Hepatocyte (in vitro differentiated cells): ENCODE measurements around the gene SH3BP4. TPM values are rescaled to one million over a fixed set of nuclear protein-coding genes. Genes with fewer than 3 reads are reported as not detected.

ENCODE experiments used
- DNase-seq: peaks from one replicate; pipeline ENCODE4 v3.0.0-alpha.2; 2016; ENCODE audit warnings: low spot score
- H2AFZ ChIP-seq: fragments of 200-600 bp; sonication (generic); 2 replicates; pipeline ENCODE4 v1.6.0; 2016; ENCODE audit warnings: antibody characterized with exemption, mild to moderate bottlenecking
- H3K27ac ChIP-seq: fragments of 200-600 bp; sonication (generic); 2 replicates; pipeline ENCODE4 v1.5.1; 2016; ENCODE audit warnings: mild to moderate bottlenecking
- H3K27me3 ChIP-seq: fragments of 200-600 bp; sonication (generic); 2 replicates; pipeline ENCODE4 v1.6.1; 2016
- H3K36me3 ChIP-seq: fragments of 200-600 bp; sonication (generic); replicated peaks from 2 replicates; pipeline ENCODE4 v1.5.1; 2016; ENCODE audit warnings: low read depth; ENCODE audit not compliant: insufficient read depth
- H3K4me1 ChIP-seq: fragments of 200-600 bp; sonication (generic); 2 replicates; pipeline ENCODE4 v1.5.1; 2016; ENCODE audit warnings: mild to moderate bottlenecking, moderate library complexity; ENCODE audit not compliant: insufficient read depth
- H3K4me2 ChIP-seq: fragments of 200-600 bp; sonication (generic); 2 replicates; pipeline ENCODE4 v1.6.0; 2016
- H3K4me3 ChIP-seq: fragments of 200-600 bp; sonication (generic); 2 replicates; pipeline ENCODE4 v1.5.1; 2016; ENCODE audit warnings: mild to moderate bottlenecking
- H3K79me2 ChIP-seq: fragments of 200-600 bp; sonication (generic); 2 replicates; pipeline ENCODE4 v1.6.0; 2017; ENCODE audit warnings: mild to moderate bottlenecking
- H3K9me2 ChIP-seq: fragments of 200-600 bp; sonication (generic); replicated peaks from 2 replicates; pipeline ENCODE4 v1.6.0; 2017; ENCODE audit warnings: mild to moderate bottlenecking; ENCODE audit not compliant: insufficient read depth
- H3K9me3 ChIP-seq: fragments of 200-600 bp; sonication (generic); 2 replicates; pipeline ENCODE4 v1.5.1; 2016; ENCODE audit warnings: low read depth, mild to moderate bottlenecking
- H4K20me1 ChIP-seq: fragments of 200-600 bp; sonication (generic); 2 replicates; pipeline ENCODE4 v1.6.0; 2016; ENCODE audit warnings: mild to moderate bottlenecking; ENCODE audit not compliant: insufficient read depth, poor library complexity, severe bottlenecking
- EZH2 ChIP-seq: fragments of 200-600 bp; sonication (generic); IDR thresholded peaks from 2 replicates; pipeline ENCODE4 v1.6.1; 2016; ENCODE audit warnings: antibody characterized with exemption, mild to moderate bottlenecking, borderline replicate concordance
- EZH2phosphoT487 ChIP-seq: fragments of 200-600 bp; sonication (generic); IDR thresholded peaks from one replicate; pipeline ENCODE4 v1.6.1; 2018; ENCODE audit warnings: antibody characterized with exemption, mild to moderate bottlenecking, low read depth, moderate library complexity; ENCODE audit not compliant: unreplicated experiment, severe bottlenecking
- WGBS: methylation state at CpG from one replicate; pipeline ENCODE4 v1.1.6; 2016; ENCODE audit warnings: low lambda C conversion rate; ENCODE audit errors: missing lambda C conversion rate; 5-methylcytosine and 5-hydroxymethylcytosine counted together
- polyA plus RNA-seq: library from polyadenylated mRNA; unstranded; fragments of >200 nt; fragmentation: Nextera tagmentation; extraction: Ambion mirVana; gene quantifications from 2 replicates; pipeline ENCODE4 v1.2.1, GENCODE V29; 2016
- total RNA-seq: library from RNA; depleted of rRNA; stranded (reverse); fragments of >200 nt; gene quantifications from 2 replicates; pipeline ENCODE4 v1.2.3, GENCODE V29; 2014
- TF ChIP-seq, protein P1 (sequence below): fragments of 200-600 bp; sonication (generic); IDR thresholded peaks from 2 replicates; pipeline ENCODE4 v1.5.1; 2016; ENCODE audit warnings: antibody characterized with exemption, mild to moderate bottlenecking; ENCODE audit not compliant: poor library complexity

Gene SH3BP4
- total and polyA plus RNA-seq, 2 experiments from 2014 or later: 23.3 to 32.0 TPM

GRCh38 chr2:234987754-234988153, 35.9 kb downstream of the SH3BP4 start:
- Histone ChIP-seq H2AFZ (no peak overlapping the region), H3K9me3 (no peaks in the 10 kb centered on the region), H3K27me3 (no peaks in the 10 kb centered on the region), H3K4me3 (no peak overlapping the region), H3K4me1 (peaks cover 23% of the 10 kb centered on the region), H3K79me2 (peaks cover 97% of the 10 kb centered on the region), H4K20me1 (peaks cover 19% of the 10 kb centered on the region), H3K36me3 (no peaks in the 10 kb centered on the region), H3K4me2 (no peak overlapping the region), H3K9me2 (no peaks in the 10 kb centered on the region), H3K27ac (no peak overlapping the region)
- WGBS: 94% methylated on average over 7 of the region's 7 CpGs
- no peak for DNase-seq
- TF ChIP-seq EZH2 (no peak), EZH2phosphoT487 (no peak)
- TF ChIP-seq, protein P1, sequence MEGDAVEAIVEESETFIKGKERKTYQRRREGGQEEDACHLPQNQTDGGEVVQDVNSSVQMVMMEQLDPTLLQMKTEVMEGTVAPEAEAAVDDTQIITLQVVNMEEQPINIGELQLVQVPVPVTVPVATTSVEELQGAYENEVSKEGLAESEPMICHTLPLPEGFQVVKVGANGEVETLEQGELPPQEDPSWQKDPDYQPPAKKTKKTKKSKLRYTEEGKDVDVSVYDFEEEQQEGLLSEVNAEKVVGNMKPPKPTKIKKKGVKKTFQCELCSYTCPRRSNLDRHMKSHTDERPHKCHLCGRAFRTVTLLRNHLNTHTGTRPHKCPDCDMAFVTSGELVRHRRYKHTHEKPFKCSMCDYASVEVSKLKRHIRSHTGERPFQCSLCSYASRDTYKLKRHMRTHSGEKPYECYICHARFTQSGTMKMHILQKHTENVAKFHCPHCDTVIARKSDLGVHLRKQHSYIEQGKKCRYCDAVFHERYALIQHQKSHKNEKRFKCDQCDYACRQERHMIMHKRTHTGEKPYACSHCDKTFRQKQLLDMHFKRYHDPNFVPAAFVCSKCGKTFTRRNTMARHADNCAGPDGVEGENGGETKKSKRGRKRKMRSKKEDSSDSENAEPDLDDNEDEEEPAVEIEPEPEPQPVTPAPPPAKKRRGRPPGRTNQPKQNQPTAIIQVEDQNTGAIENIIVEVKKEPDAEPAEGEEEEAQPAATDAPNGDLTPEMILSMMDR: no peak

DNA sequence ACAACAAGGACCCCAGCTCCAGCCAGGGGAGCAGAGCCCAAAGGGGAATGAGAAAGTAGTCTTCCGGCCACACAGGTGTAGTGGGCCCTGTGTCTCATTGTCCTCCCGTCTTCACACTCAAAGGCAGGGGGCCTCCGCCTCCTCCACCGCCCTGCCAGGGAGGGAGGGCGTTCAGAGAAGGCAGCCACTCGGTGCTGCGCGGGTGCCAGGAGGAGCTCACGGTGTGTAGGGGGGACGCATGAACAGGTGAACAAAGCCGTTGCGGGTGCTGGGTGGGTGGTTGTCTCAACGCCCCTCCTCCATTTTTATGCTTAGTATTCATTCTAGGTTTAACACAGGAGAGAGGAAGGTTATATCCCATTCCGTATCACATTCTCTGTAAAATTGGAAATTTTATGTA, 36.7 kb downstream of the SH3BP4 start:
- no peak overlapping the region for H2AFZ ChIP-seq
- no peak overlapping the region for H3K4me2 ChIP-seq
- H3K4me1 ChIP-seq: peaks cover 16% of the 10 kb centered on the region
- no peak overlapping the region for H3K4me3 ChIP-seq
- H3K9me3 ChIP-seq: no peaks in the 10 kb centered on the region
- 97% methylated on average over 14 of the region's 14 CpGs for WGBS
- H3K79me2 ChIP-seq: peaks cover 97% of the 10 kb centered on the region
- DNase-seq: no peak
- H3K27ac ChIP-seq: no peak overlapping the region
- peaks cover 23% of the 10 kb centered on the region for H4K20me1 ChIP-seq
- no peaks in the 10 kb centered on the region for H3K9me2 ChIP-seq
- no peak for TF ChIP-seq EZH2phosphoT487
- TF ChIP-seq, protein P1: no peak
- TF ChIP-seq EZH2: no peak
- no peaks in the 10 kb centered on the region for H3K27me3 ChIP-seq
- no peaks in the 10 kb centered on the region for H3K36me3 ChIP-seq

DNA sequence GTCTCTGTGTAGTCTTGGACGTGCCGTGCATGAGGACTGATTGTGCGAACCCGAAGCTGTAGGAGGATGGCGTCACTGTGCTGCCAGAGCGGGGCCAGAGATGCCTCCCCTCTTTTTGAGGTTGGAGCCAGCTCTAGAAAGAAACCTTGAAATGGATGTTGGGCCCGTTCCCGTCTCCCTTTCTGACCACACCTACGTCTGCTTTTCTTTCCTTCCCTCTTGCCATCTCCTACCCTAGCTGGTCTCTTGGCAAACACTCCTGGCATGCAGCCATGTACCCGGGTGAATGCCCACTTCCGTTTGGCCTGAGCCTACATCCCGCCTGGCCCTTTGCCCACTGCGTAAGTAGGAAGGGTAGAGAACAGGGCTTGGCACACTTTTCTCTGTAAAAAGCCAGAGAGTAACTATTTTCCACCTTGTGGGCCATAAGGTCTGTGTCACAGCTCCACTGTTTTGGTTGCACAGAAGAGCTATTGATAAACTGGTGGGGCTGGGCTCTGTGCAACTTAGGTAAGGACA, 37.4 kb downstream of the SH3BP4 start:
- no peaks in the 10 kb centered on the region for H3K36me3 ChIP-seq
- no peak overlapping the region for H3K4me3 ChIP-seq
- no peak overlapping the region for H3K27ac ChIP-seq
- H4K20me1 ChIP-seq: peaks cover 31% of the 10 kb centered on the region
- H3K9me2 ChIP-seq: no peaks in the 10 kb centered on the region
- DNase-seq: no peak
- H3K4me2 ChIP-seq: no peak overlapping the region
- peaks cover 100% of the 10 kb centered on the region for H3K79me2 ChIP-seq
- H3K9me3 ChIP-seq: no peaks in the 10 kb centered on the region
- 89% methylated on average over 13 of the region's 13 CpGs for WGBS
- H2AFZ ChIP-seq: no peak overlapping the region
- H3K27me3 ChIP-seq: no peaks in the 10 kb centered on the region
- H3K4me1 ChIP-seq: peaks cover 15% of the 10 kb centered on the region
- TF ChIP-seq, protein P1: no peak
- no peak for TF ChIP-seq EZH2phosphoT487
- no peak for TF ChIP-seq EZH2
